Heart left ventricle (tissue), 16 donors: ENCODE data around the gene MEIS2. TPM values are rescaled to one million over a fixed set of nuclear protein-coding genes. Genes with fewer than 3 reads are reported as not detected.

Experiments
- ATAC-seq, 4 donors: fragments of 200-7000 bp; cut with Tn5 transposase; one replicate each; pipeline ENCODE4 v1.9.1; 2020 to 2022; ENCODE audit warnings: moderate library complexity in 4 of 4, mild to moderate bottlenecking in 3 of 4, moderate number of reproducible peaks in 1 of 4
- DNase-seq, 5 donors: peaks; one replicate each; pipeline ENCODE4 v3.0.0-alpha.2; 2020
- H3K27ac ChIP-seq, 12 donors: fragments of 200-600 bp; sonication (generic) in 4 of 12; one replicate each; pipeline versions ENCODE4 v1.5.0 to v1.8.0; 2016 to 2022; ENCODE audit warnings: mild to moderate bottlenecking in 2 of 12
- H3K27me3 ChIP-seq, 9 donors: fragments of 200-600 bp; sonication (generic) in 2 of 9; one replicate each; pipeline versions ENCODE4 v1.5.1 to v1.8.0; 2016 to 2022; ENCODE audit warnings: mild to moderate bottlenecking in 3 of 9
- H3K36me3 ChIP-seq, 9 donors: fragments of 200-600 bp; sonication (generic) in 2 of 9; one replicate each; pipeline versions ENCODE4 v1.5.0 to v1.8.0; 2018 to 2022; ENCODE audit warnings: mild to moderate bottlenecking in 2 of 9
- H3K4me1 ChIP-seq, 12 donors: fragments of 200-600 bp; sonication (generic) in 4 of 12; one replicate each; pipeline versions ENCODE4 v1.5.0 to v1.8.0; 2016 to 2022; ENCODE audit warnings: mild to moderate bottlenecking in 3 of 12
- H3K4me3 ChIP-seq, 12 donors: fragments of 200-600 bp; sonication (generic) in 4 of 12; one replicate each; pipeline versions ENCODE4 v1.5.0 to v1.8.0; 2017 to 2022; ENCODE audit warnings: mild to moderate bottlenecking in 9 of 12, moderate library complexity in 4 of 12
- H3K9me3 ChIP-seq, 12 donors: fragments of 200-600 bp; sonication (generic) in 4 of 12; one replicate each; pipeline versions ENCODE4 v1.5.0 to v1.8.0; 2016 to 2022; ENCODE audit warnings: mild to moderate bottlenecking in 1 of 12
- POLR2A ChIP-seq, 2 donors: fragments of 450-650 bp; IDR thresholded peaks; one replicate each; pipeline ENCODE4 v1.6.1; 2017; ENCODE audit warnings: antibody characterized with exemption in 2 of 2, mild to moderate bottlenecking in 2 of 2, moderate library complexity in 2 of 2
- WGBS, 4 donors: extraction: QIAGEN DNeasy Blood & Tissue Kit in 2 of 4; methylation state at CpG; one replicate each; pipeline versions ENCODE4 v1.1.5 to v1.1.7; 2013 to 2018; 5-methylcytosine and 5-hydroxymethylcytosine counted together
- intact Hi-C, 10 donors: fragments of 100-400 bp; cut with DNase I; formaldehyde crosslinking; loops; one replicate each; pipeline versions ENCODE4 v1.11.1 to v1.14.2; 2022
- polyA plus RNA-seq, 2 donors: library from polyadenylated mRNA; stranded (reverse); fragments of 200-250 nt; gene quantifications; one replicate each; pipeline ENCODE4 v1.2.3, GENCODE V29; 2013
- total RNA-seq, 9 donors: library from RNA; depleted of rRNA in 2 of 9; stranded (reverse); fragments of >200 nt in 2 of 9; fragmentation: NEBNext Ultra II Directional in 3 of 9; extraction: Animal tissue kit (Norgen Biotek cat#: 25700) in 3 of 9; gene quantifications; one replicate each; pipeline versions ENCODE4 v1.1.0 to v1.2.4, GENCODE V29; 2016 to 2023
- TF ChIP-seq, protein P1 (sequence below), 12 donors: fragments of 200-600 bp; sonication (generic) in 4 of 12; IDR thresholded peaks; one replicate each; pipeline versions ENCODE4 v1.5.0 to v1.8.0; 2018 to 2022; ENCODE audit warnings: antibody characterized with exemption in 12 of 12, mild to moderate bottlenecking in 5 of 12
- donor health status: ischemic (EF 13 %, LVEDD 7.1; RV severe dilation, severe dysfunction).
- donor health status: healthy with polysubstance abuse.
- donor health status: DM: no; HTN: yes; CAD: no.
- donor health status: DM: no; HTN: no; CAD: no.
- donor health status: ischemic (EF 25% LVEDD 6.9; RV normal size, moderate dysfunction).
- donor health status: ischemic (EF 25% LVEDD 5.7; RV mildly dilated, moderate dysfunction).
- donor health status: healthy.
- donor health status: DM: yes; HTN: yes; CAD: no.
- donor health status: ischemic (EF 35%, LVEDD 5.7; RV mildly dilated, moderate dysfunction).
- donor health status: nonischemic (EF 11% LVEDD 7.7; RV severe dilation, severe dysfunction).
- donor health status: DM: yes; HTN: yes; CAD: no.
- donor health status: PGD.
- donor health status: ischemic (EF 29% LVEDD 5.4; RV normal size, mild dysfunction).
- donor health status: nonischemic (EF 23%, LVEDD 6.1; RV moderate dilation, normal function).

The MEIS2 gene
- total and polyA plus RNA-seq, 11 donors = 13.2 to 89.7 (median 49.7) TPM

DNA sequence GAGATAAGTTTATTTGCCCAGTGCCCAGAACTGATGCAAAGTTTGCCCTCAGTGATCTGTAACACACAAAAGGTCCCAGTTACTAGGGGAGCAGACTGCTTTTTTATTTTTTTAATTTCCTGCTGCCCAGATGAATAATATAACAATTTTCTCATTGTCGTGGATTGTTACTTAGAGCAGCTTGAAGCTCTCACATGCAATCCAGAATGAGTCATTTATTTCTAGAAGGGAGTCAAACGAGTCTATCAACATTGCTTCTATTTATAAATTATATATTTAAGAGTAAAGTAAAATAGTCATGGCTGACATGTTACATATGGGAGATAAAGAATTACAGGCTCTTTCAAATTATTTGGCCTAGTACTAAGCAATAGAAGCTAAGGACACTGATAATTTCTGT lies 41.3 kb downstream of the MEIS2 start:
- peaks cover 0 to 49% (median 29%) of the 10 kb centered on the region in 12 donors for H3K4me1 ChIP-seq
- intact Hi-C loops = loop anchor here in 1 of 10 donors (5.0 kb wide), 1 partner anchor 33 kb away; no protein-coding TSS in a partner anchor

DNA sequence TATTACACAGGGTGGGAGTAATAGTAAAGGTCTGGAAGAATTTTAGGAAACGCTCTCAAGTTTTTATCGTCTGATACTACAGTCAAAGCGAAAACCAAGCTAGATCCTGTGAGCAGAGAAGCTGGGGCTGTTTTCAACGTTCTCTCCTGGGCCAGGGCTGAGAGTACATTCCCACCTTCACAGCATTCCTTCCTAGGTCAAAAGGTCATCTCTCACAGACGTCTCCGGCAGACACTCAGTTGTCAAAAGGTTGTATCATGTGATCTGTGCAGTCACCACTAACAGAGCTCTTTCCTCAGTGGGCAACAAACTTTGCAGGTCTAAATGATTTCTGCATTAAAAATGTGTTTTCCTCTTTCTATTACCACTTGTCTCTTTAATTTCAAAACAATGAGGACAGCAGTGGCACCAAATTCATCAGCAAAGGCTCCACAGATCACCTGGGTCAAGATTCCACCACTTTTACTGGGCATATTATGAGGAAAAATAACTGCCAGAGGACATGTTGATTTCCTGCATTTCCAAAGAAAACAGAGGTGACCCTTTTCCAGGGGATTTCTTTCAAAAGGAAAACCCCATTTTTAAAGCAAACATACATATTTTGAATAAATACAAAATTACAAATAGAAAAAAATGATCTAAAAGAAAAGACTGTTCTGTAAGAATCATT lies 41.9 kb downstream of the MEIS2 start:
- ATAC-seq (peak in 3 of 4 donors; percentile 19 to 49 (median 34)), DNase-seq (no peak)
- peaks cover 0 to 21% (median 0%) of the 10 kb centered on the region in 9 donors for H3K36me3 ChIP-seq
- peak overlapping the region; percentile 10 to 84 (median 68) for H3K27ac ChIP-seq
- H3K27me3 ChIP-seq = no peaks in the 10 kb centered on the region
- intact Hi-C loops = loop anchor here in 1 of 10 donors (5.0 kb wide), 1 partner anchor 34 kb away; no protein-coding TSS in a partner anchor
- H3K4me3 ChIP-seq = no peak overlapping the region
- WGBS, 4 donors = 33 to 39% (median 34%) methylated on average over 6 of the region's 6 CpGs
- TF ChIP-seq POLR2A (IDR thresholded peaks at IDR 0.05) = no peak
- TF ChIP-seq, protein P1, sequence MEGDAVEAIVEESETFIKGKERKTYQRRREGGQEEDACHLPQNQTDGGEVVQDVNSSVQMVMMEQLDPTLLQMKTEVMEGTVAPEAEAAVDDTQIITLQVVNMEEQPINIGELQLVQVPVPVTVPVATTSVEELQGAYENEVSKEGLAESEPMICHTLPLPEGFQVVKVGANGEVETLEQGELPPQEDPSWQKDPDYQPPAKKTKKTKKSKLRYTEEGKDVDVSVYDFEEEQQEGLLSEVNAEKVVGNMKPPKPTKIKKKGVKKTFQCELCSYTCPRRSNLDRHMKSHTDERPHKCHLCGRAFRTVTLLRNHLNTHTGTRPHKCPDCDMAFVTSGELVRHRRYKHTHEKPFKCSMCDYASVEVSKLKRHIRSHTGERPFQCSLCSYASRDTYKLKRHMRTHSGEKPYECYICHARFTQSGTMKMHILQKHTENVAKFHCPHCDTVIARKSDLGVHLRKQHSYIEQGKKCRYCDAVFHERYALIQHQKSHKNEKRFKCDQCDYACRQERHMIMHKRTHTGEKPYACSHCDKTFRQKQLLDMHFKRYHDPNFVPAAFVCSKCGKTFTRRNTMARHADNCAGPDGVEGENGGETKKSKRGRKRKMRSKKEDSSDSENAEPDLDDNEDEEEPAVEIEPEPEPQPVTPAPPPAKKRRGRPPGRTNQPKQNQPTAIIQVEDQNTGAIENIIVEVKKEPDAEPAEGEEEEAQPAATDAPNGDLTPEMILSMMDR (IDR thresholded peaks at IDR 0.05) = no peak
- H3K9me3 ChIP-seq = no peaks in the 10 kb centered on the region
- H3K4me1 ChIP-seq = peaks cover 0 to 49% (median 30%) of the 10 kb centered on the region in 12 donors

More for the DNA sequence above, 41.3 kb downstream of the MEIS2 start:
- Histone ChIP-seq H3K9me3 (no peaks in the 10 kb centered on the region), H3K36me3 (peaks cover 0 to 21% (median 0%) of the 10 kb centered on the region in 9 donors), H3K4me3 (no peak overlapping the region), H3K27me3 (no peaks in the 10 kb centered on the region), H3K27ac (peak overlapping the region in 10 of 12 donors; percentile 44 to 84 (median 68))
- DNase-seq (no peak), ATAC-seq (peak in 3 of 4 donors; percentile 34 to 67 (median 35))
- TF ChIP-seq, protein P1 (IDR thresholded peaks at IDR 0.05) = no peak
- no peak for TF ChIP-seq POLR2A (IDR thresholded peaks at IDR 0.05)
- 7 to 15% (median 12%) methylated on average over 2 of the region's 2 CpGs for WGBS, 4 donors

DNA sequence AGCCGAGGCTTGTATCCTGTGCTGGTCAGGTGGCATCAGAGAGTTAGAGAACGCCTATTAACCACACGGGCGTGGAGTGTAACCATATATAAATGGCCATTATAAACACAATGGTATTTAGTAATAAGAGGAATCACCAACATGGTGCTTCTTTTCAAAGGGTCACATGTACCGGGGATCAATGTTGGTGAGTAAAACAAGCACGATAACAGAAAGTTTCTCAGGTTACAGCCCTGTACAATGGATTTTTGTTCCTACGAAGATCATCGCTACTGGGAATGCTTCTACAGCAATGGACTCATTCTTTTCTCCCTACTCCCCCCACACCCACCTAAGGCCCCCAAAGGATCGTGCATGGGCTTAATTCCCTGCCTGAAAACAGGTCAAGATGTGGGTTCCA lies 42.5 kb downstream of the MEIS2 start:
- no peaks in the 10 kb centered on the region for H3K9me3 ChIP-seq
- H3K4me1 ChIP-seq = peaks cover 0 to 51% (median 32%) of the 10 kb centered on the region in 12 donors
- 63 to 73% (median 71%) methylated on average over 9 of the region's 9 CpGs for WGBS, 4 donors
- peak in 1 of 4 donors; percentile 10 for ATAC-seq
- H3K27ac ChIP-seq = peak overlapping the region in 11 of 12 donors; percentile 10 to 84 (median 68)
- TF ChIP-seq POLR2A (IDR thresholded peaks at IDR 0.05) = no peak
- TF ChIP-seq, protein P1 (IDR thresholded peaks at IDR 0.05) = no peak
- H3K4me3 ChIP-seq = no peak overlapping the region
- H3K36me3 ChIP-seq = peaks cover 0 to 18% (median 0%) of the 10 kb centered on the region in 9 donors
- intact Hi-C loops = loop anchor here in 2 of 10 donors (2.0 to 5.0 kb wide), 2 partner anchors 19 to 34 kb away; no protein-coding TSS in a partner anchor
- H3K27me3 ChIP-seq = no peaks in the 10 kb centered on the region
- DNase-seq = no peak

DNA sequence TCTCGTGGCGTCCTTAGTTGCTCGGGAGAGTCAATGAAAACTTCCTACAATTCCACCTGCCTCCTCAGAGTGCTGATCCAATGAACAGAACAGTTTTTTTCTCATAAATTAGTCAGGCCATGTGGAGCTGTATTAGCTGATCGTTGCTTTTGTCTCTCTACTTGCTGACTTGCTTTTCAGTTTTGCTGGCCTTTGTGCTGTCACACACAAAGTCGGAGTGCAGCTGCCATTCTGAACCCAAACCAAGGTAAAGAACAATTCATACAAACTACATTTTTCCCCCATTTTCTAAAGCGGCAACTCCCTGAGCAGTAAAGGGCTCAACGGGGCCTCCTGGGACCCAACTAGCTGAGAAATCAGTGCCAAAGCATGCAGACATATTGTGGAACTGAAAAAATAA lies 43.1 kb downstream of the MEIS2 start:
- Histone ChIP-seq H3K27ac (peak overlapping the region in 11 of 12 donors; percentile 56 to 84 (median 73)), H3K4me1 (peaks cover 0 to 52% (median 34%) of the 10 kb centered on the region in 12 donors), H3K36me3 (peaks cover 0 to 17% (median 0%) of the 10 kb centered on the region in 9 donors), H3K9me3 (no peaks in the 10 kb centered on the region), H3K27me3 (no peaks in the 10 kb centered on the region), H3K4me3 (no peak overlapping the region)
- intact Hi-C loops = loop anchor here in 2 of 10 donors (2.0 to 5.0 kb wide), 2 partner anchors 20 to 35 kb away; no protein-coding TSS in a partner anchor
- DNase-seq (no peak), ATAC-seq (peak in 2 of 4 donors; percentile 11 to 24)
- TF ChIP-seq, protein P1 (IDR thresholded peaks at IDR 0.05) = no peak
- TF ChIP-seq POLR2A (IDR thresholded peaks at IDR 0.05) = no peak
- WGBS, 4 donors = 74 to 80% (median 76%) methylated on average over 7 of the region's 7 CpGs
